ENCODE results near the gene MUC15.

GRCh38 chr11:26537341-26537740 lies 34.7 kb downstream of the MUC15 start:
- TF ChIP-seq CTCF (conservative IDR thresholded peaks at IDR 0.05; ENCODE audit: low read depth, low read length) (no peak), EZH2 (IDR thresholded peaks at IDR 0.05; ENCODE audit: low read length, unreplicated experiment) (no peak)

Data from PC-3 (cell line).